GM10248 (cell line): ENCODE data around the gene HORMAD2.

Source experiments
- CTCF ChIA-PET: fragments of 300-600 bp; sonication (Branson Sonifier 250); formaldehyde crosslinking; extraction: SDS; loops from one replicate; lab custom pipeline; 2021; ENCODE audit warnings: antibody characterized with exemption; lab: Yijun Ruan, JAX
- POLR2A ChIA-PET: fragments of 350-650 bp; sonication (Branson Sonifier 250); formaldehyde crosslinking; extraction: SDS; loops from one replicate; lab custom pipeline; 2020; ENCODE audit warnings: antibody characterized with exemption; lab: Yijun Ruan, JAX
- DNase-seq: peaks from one replicate; pipeline ENCODE4 v3.0.0; 2012; ENCODE audit errors: extremely low spot score
- TF ChIP-seq, protein P1 (sequence below): IDR thresholded peaks from 2 replicates; pipeline ENCODE4 v1.5.1; 2012; ENCODE audit warnings: mild to moderate bottlenecking, low read depth; ENCODE audit errors: extremely low read depth, missing control alignments, control extremely low read depth

Gene HORMAD2

GRCh38 chr22:30225220-30225927 lies 145.1 kb downstream of the HORMAD2 start:
- TF ChIP-seq, protein P1, sequence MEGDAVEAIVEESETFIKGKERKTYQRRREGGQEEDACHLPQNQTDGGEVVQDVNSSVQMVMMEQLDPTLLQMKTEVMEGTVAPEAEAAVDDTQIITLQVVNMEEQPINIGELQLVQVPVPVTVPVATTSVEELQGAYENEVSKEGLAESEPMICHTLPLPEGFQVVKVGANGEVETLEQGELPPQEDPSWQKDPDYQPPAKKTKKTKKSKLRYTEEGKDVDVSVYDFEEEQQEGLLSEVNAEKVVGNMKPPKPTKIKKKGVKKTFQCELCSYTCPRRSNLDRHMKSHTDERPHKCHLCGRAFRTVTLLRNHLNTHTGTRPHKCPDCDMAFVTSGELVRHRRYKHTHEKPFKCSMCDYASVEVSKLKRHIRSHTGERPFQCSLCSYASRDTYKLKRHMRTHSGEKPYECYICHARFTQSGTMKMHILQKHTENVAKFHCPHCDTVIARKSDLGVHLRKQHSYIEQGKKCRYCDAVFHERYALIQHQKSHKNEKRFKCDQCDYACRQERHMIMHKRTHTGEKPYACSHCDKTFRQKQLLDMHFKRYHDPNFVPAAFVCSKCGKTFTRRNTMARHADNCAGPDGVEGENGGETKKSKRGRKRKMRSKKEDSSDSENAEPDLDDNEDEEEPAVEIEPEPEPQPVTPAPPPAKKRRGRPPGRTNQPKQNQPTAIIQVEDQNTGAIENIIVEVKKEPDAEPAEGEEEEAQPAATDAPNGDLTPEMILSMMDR, result no peak
- POLR2A ChIA-PET, result no interaction called here
- CTCF ChIA-PET, result interaction anchor here (1.4 to 1.8 kb wide), 2 partner anchors 10 to 18 kb away, joined by 4 to 6 read pairs; no protein-coding TSS in a partner anchor
- no peak for DNase-seq

GRCh38 chr22:30226192-30226832 lies 146.0 kb downstream of the HORMAD2 start:
- CTCF ChIA-PET, result no interaction called here
- DNase-seq, result no peak
- TF ChIP-seq, protein P1, result no peak
- POLR2A ChIA-PET, result no interaction called here
